Progenitor cell of endocrine pancreas (in vitro differentiated cells): Measurements from ENCODE around the gene SLC39A11. TPM values are rescaled to one million over a fixed set of nuclear protein-coding genes. Genes with fewer than 3 reads are reported as not detected.

Experiments used
- DNase-seq: peaks from one replicate; pipeline ENCODE4 v3.0.0; 2021; ENCODE audit warnings: low spot score; ENCODE audit not compliant: unreplicated experiment
- H3K27ac Mint-ChIP-seq: 2 replicates; pipeline ENCODE4 v1.8.0; 2021; ENCODE audit warnings: mild to moderate bottlenecking, moderate library complexity, mixed read lengths
- H3K27me3 Mint-ChIP-seq: 2 replicates; pipeline ENCODE4 v1.8.0; 2021; ENCODE audit warnings: mixed read lengths
- H3K36me3 Mint-ChIP-seq: 2 replicates; pipeline ENCODE4 v1.8.0; 2022; ENCODE audit warnings: mixed read lengths; ENCODE audit not compliant: insufficient read depth
- H3K4me1 Mint-ChIP-seq: 2 replicates; pipeline ENCODE4 v1.8.0; 2021; ENCODE audit warnings: low read depth, mixed read lengths
- H3K4me3 Mint-ChIP-seq: 2 replicates; pipeline ENCODE4 v1.8.0; 2021; ENCODE audit warnings: low read depth, mild to moderate bottlenecking, moderate library complexity, mixed read lengths
- H3K9me3 Mint-ChIP-seq: 2 replicates; pipeline ENCODE4 v1.8.0; 2021; ENCODE audit warnings: low read depth, mixed read lengths
- CTCF ChIP-seq: fragments of 200-600 bp; sonication (generic); IDR thresholded peaks from one replicate; pipeline ENCODE4 v1.5.0; 2021; ENCODE audit warnings: antibody characterized with exemption, mild to moderate bottlenecking; ENCODE audit not compliant: unreplicated experiment
- total RNA-seq: library from RNA; stranded (reverse); gene quantifications from 2 replicates; pipeline ENCODE4 v1.2.1, GENCODE V29; 2021

Gene SLC39A11
- total RNA-seq, 1 donor from 2014 or later, result 20.5 TPM

- TF ChIP-seq CTCF, result no peak
- Mint-ChIP-seq H3K4me3 (no peak overlapping the region), H3K4me1 (no peaks in the 10 kb centered on the region), H3K27me3 (peaks cover 34% of the 10 kb centered on the region), H3K27ac (no peak overlapping the region), H3K36me3 (no peaks in the 10 kb centered on the region), H3K9me3 (no peaks in the 10 kb centered on the region)
- no peak for DNase-seq
Observed at GRCh38 chr17:72890711-72891110, 201.8 kb downstream of the SLC39A11 start.

- H3K27me3 Mint-ChIP-seq, result peaks cover 34% of the 10 kb centered on the region
Observed at GRCh38 chr17:72887917-72888316, 204.6 kb downstream of the SLC39A11 start.

GRCh38 chr17:72887322-72887721 is 205.2 kb downstream of the SLC39A11 start:
- H3K4me1 Mint-ChIP-seq, result no peaks in the 10 kb centered on the region
- H3K27ac Mint-ChIP-seq, result no peak overlapping the region
- H3K36me3 Mint-ChIP-seq, result no peaks in the 10 kb centered on the region
- no peak overlapping the region for H3K4me3 Mint-ChIP-seq
- DNase-seq, result no peak
- no peak for TF ChIP-seq CTCF
- peaks cover 34% of the 10 kb centered on the region for H3K27me3 Mint-ChIP-seq
- H3K9me3 Mint-ChIP-seq, result no peaks in the 10 kb centered on the region

More at GRCh38 chr17:72887917-72888316, 204.6 kb downstream of the SLC39A11 start:
- TF ChIP-seq CTCF, result no peak
- no peak for DNase-seq
- Mint-ChIP-seq H3K4me3 (no peak overlapping the region), H3K4me1 (no peaks in the 10 kb centered on the region), H3K9me3 (no peaks in the 10 kb centered on the region), H3K36me3 (no peaks in the 10 kb centered on the region), H3K27ac (no peak overlapping the region)

- Mint-ChIP-seq H3K27ac (no peak overlapping the region), H3K9me3 (no peaks in the 10 kb centered on the region), H3K4me1 (no peaks in the 10 kb centered on the region)
Observed at GRCh38 chr17:72886622-72887021, 205.9 kb downstream of the SLC39A11 start.

GRCh38 chr17:72884066-72884465 is 208.4 kb downstream of the SLC39A11 start:
- Mint-ChIP-seq H3K9me3 (peaks cover 14% of the 10 kb centered on the region), H3K4me1 (no peaks in the 10 kb centered on the region), H3K36me3 (peaks cover 12% of the 10 kb centered on the region), H3K4me3 (no peak overlapping the region), H3K27me3 (peaks cover 24% of the 10 kb centered on the region), H3K27ac (no peak overlapping the region)
- TF ChIP-seq CTCF, result no peak
- no peak for DNase-seq

More at GRCh38 chr17:72886622-72887021, 205.9 kb downstream of the SLC39A11 start:
- DNase-seq, result no peak
- peaks cover 34% of the 10 kb centered on the region for H3K27me3 Mint-ChIP-seq
- no peak overlapping the region for H3K4me3 Mint-ChIP-seq
- no peaks in the 10 kb centered on the region for H3K36me3 Mint-ChIP-seq
- TF ChIP-seq CTCF, result no peak
